PFSK-1 (cell line): Measurements from ENCODE around the gene SMG6.

Experiments used
- FOXP2 ChIP-seq: optimal IDR thresholded peaks from 2 replicates; pipeline ENCODE3; 2011; ENCODE audit warnings: borderline replicate concordance, control low read depth, inconsistent platforms; ENCODE audit not compliant: insufficient read depth; ENCODE audit errors: extremely low read length, extremely low read depth
- POLR2AphosphoS5 ChIP-seq: IDR thresholded peaks from 2 replicates; pipeline ENCODE4 v1.6.1; 2012; ENCODE audit warnings: low read depth, mild to moderate bottlenecking, control low read depth, low read length, moderate library complexity
- REST ChIP-seq, 2 experiments: IDR thresholded peaks; 2 replicates each; pipeline versions ENCODE4 v1.6.1 to v1.8.0; 2011 to 2012; ENCODE audit warnings: low read depth in 2 of 2, low read length in 2 of 2, control low read depth in 1 of 2, inconsistent platforms in 1 of 2, mild to moderate bottlenecking in 1 of 2, moderate library complexity in 1 of 2; ENCODE audit not compliant: insufficient read depth in 1 of 2
- SIN3A ChIP-seq: IDR thresholded peaks from 2 replicates; pipeline ENCODE4 v1.6.1; 2012; ENCODE audit warnings: mild to moderate bottlenecking, low read length, moderate library complexity, borderline replicate concordance; ENCODE audit not compliant: insufficient read depth
- TAF1 ChIP-seq: IDR thresholded peaks from 2 replicates; pipeline ENCODE4 v1.6.1; 2012; ENCODE audit warnings: low read length, control low read depth, borderline replicate concordance; ENCODE audit not compliant: insufficient read depth

GRCh38 chr17:2012499-2012898 lies 291.1 kb downstream of the SMG6 start:
- TF ChIP-seq POLR2AphosphoS5 (no peak), SIN3A (no peak), TAF1 (no peak), REST (IDR thresholded peaks at IDR 0.05; ENCODE audit: insufficient read depth in 1 of 2, low read depth in 2 of 2, low read length in 2 of 2) (no peak), FOXP2 (no peak)
